B cell (primary cell): ENCODE data around the gene BAZ2B.

Source experiments
- EZH2 ChIP-seq: IDR thresholded peaks from 2 replicates; pipeline ENCODE4 v1.6.1; 2012; ENCODE audit warnings: borderline replicate concordance, low read depth, mild to moderate bottlenecking, moderate library complexity, low read length; ENCODE audit not compliant: insufficient read depth, poor library complexity, severe bottlenecking
- TF ChIP-seq, protein P1 (sequence below): fragments of 200-600 bp; IDR thresholded peaks from one replicate; pipeline ENCODE4 v1.8.0; 2022; ENCODE audit warnings: antibody characterized with exemption, mild to moderate bottlenecking

DNA sequence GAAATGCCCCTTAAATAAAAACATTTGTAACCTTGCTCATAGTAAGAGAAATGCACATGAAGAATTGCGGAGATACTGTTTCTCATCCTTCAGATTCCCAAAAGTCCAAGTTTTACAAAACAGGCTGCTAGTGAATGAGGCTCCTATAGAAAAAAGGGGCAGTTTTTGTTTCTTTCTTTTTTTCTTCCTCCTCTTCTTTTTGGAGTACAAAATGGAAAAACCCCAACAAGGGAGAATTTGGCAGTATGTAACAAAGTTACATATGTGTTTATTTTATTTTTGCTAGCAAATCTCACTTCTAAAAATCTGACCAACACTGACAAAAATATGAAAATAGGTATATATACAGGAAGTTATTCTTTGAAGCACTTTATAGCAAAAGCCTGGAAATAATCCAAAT lies 7.1 kb upstream of the BAZ2B start:
- TF ChIP-seq, protein P1, sequence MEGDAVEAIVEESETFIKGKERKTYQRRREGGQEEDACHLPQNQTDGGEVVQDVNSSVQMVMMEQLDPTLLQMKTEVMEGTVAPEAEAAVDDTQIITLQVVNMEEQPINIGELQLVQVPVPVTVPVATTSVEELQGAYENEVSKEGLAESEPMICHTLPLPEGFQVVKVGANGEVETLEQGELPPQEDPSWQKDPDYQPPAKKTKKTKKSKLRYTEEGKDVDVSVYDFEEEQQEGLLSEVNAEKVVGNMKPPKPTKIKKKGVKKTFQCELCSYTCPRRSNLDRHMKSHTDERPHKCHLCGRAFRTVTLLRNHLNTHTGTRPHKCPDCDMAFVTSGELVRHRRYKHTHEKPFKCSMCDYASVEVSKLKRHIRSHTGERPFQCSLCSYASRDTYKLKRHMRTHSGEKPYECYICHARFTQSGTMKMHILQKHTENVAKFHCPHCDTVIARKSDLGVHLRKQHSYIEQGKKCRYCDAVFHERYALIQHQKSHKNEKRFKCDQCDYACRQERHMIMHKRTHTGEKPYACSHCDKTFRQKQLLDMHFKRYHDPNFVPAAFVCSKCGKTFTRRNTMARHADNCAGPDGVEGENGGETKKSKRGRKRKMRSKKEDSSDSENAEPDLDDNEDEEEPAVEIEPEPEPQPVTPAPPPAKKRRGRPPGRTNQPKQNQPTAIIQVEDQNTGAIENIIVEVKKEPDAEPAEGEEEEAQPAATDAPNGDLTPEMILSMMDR, result no peak
- no peak for TF ChIP-seq EZH2
